ENCODE results near the gene HARBI1.

The HARBI1 gene

DNA sequence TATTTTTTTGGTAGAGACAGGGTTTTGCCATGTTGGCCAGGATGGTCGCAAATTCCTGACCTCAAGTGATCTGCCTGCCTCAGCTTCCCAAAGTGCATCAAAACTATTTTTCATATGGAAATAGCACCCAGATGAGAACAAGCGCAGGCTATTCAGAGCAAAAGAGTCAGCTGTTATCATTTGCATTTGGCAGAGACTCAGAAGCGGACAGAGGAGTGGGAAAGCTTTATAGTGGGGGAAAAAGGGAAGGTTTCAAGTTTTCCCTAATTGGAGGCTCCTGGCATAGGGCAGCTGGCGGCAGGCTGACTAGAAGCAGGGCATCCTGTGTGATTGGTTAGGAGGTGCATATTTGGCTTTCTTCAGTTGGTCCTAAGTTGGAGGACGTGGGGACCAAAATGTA, 20.5 kb upstream of the HARBI1 start:
- Histone ChIP-seq H3K9ac (no peak overlapping the region), H3K27me3 (ENCODE audit: control insufficient read depth, insufficient read depth, low read length) (no peaks in the 10 kb centered on the region), H3K4me3 (ENCODE audit: low read depth, low read length) (no peak overlapping the region), H3K27ac (no peak overlapping the region), H3K79me2 (peaks cover 8% of the 10 kb centered on the region), H3K9me3 (ENCODE audit: control insufficient read depth, low read length) (no peaks in the 10 kb centered on the region), H3K36me3 (ENCODE audit: control insufficient read depth, insufficient read depth, low read length) (no peaks in the 10 kb centered on the region), H3K4me1 (no peaks in the 10 kb centered on the region), H2AFZ (no peak overlapping the region), H3K4me2 (ENCODE audit: low read length) (no peak overlapping the region)
- TF ChIP-seq, protein P1, sequence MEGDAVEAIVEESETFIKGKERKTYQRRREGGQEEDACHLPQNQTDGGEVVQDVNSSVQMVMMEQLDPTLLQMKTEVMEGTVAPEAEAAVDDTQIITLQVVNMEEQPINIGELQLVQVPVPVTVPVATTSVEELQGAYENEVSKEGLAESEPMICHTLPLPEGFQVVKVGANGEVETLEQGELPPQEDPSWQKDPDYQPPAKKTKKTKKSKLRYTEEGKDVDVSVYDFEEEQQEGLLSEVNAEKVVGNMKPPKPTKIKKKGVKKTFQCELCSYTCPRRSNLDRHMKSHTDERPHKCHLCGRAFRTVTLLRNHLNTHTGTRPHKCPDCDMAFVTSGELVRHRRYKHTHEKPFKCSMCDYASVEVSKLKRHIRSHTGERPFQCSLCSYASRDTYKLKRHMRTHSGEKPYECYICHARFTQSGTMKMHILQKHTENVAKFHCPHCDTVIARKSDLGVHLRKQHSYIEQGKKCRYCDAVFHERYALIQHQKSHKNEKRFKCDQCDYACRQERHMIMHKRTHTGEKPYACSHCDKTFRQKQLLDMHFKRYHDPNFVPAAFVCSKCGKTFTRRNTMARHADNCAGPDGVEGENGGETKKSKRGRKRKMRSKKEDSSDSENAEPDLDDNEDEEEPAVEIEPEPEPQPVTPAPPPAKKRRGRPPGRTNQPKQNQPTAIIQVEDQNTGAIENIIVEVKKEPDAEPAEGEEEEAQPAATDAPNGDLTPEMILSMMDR (IDR thresholded peaks at IDR 0.05), result no peak

DNA sequence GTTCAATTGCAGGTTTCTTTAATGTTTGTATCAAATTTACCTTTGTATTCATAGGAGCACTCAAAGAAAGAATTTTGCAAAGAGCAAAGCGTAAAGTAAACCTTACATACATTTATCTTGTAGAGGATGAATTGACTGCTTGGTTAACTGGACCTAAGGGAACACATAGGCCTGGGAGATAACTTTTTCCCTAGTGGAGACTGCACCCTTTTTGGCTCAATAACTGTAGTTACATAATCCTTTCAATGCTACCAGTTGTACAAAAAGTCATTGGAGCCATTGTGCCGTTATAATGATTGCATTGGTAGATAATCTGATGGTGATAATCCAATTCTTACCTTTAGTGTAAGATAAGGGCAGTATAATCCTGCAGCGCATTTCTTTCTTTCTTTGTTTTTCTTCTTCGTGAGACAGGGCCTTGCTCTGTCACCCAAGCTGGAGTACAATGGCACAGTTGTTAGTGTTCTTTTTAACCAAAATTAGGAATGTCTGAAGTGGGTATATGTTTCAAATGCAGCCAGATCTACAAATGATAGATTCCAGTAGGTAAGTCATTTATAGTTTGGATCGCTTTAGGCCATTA, 18.6 kb upstream of the HARBI1 start:
- peaks cover 8% of the 10 kb centered on the region for H3K79me2 ChIP-seq

DNA sequence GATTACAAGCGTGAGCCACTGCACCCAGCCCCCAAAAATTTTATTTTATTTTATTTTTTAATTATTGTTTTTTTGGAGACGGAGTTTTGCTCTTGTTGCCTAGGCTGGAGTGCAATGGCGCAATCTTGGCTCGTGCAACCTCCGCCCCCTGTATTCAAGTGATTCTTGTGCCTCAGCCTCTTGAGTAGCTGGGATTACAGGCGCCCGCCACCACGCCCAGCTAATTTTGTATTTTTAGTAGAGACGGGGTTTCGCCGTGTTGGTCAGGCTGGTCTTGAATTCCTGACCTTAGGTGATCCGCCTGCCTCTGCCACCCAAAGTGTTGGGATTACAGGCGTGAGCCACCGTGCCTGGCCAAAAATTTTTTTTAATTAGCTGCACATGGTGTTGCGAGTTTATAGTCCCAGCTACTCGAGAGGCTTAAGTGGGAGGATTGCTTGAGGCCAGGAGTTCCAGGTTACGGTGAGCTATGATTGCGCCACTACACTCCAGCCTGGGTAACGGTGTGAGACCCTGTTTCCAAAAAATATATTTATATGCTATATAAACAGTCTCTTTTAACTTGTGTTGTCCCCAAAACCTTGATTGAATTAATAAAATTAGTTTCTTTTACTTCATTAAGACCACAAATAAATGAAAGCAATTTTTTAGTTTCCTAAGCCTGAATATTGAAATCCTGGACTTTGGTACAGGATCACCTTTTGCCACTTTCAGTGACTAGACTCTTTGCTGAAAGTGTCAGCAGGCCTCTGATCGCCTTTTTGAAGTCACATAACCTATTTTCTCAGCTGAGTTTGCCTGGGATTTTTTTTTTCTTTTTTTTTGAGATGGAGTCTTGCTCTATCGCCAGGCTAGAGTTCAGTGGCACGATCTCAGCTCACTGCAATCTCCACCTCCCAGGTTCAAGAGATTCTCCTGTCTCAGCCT, 16.5 kb upstream of the HARBI1 start:
- Histone ChIP-seq H3K4me1 (no peaks in the 10 kb centered on the region), H3K27me3 (ENCODE audit: control insufficient read depth, insufficient read depth, low read length) (no peaks in the 10 kb centered on the region), H3K4me2 (ENCODE audit: low read length) (no peak overlapping the region), H3K9ac (no peak overlapping the region), H3K36me3 (ENCODE audit: control insufficient read depth, insufficient read depth, low read length) (no peaks in the 10 kb centered on the region), H3K27ac (no peak overlapping the region), H3K79me2 (peaks cover 6% of the 10 kb centered on the region), H3K4me3 (ENCODE audit: low read depth, low read length) (no peak overlapping the region), H3K9me3 (ENCODE audit: control insufficient read depth, low read length) (no peaks in the 10 kb centered on the region), H2AFZ (no peak overlapping the region)
- TF ChIP-seq, protein P1 (IDR thresholded peaks at IDR 0.05), result no peak

More for the DNA sequence above, 18.6 kb upstream of the HARBI1 start:
- no peak overlapping the region for H3K4me2 ChIP-seq (ENCODE audit: low read length)
- no peaks in the 10 kb centered on the region for H3K36me3 ChIP-seq (ENCODE audit: control insufficient read depth, insufficient read depth, low read length)
- no peaks in the 10 kb centered on the region for H3K9me3 ChIP-seq (ENCODE audit: control insufficient read depth, low read length)
- no peaks in the 10 kb centered on the region for H3K27me3 ChIP-seq (ENCODE audit: control insufficient read depth, insufficient read depth, low read length)
- no peaks in the 10 kb centered on the region for H3K4me1 ChIP-seq
- no peak overlapping the region for H3K27ac ChIP-seq
- H2AFZ ChIP-seq, result no peak overlapping the region
- H3K9ac ChIP-seq, result no peak overlapping the region
- no peak overlapping the region for H3K4me3 ChIP-seq (ENCODE audit: low read depth, low read length)
- TF ChIP-seq, protein P1 (IDR thresholded peaks at IDR 0.05), result no peak

DNA sequence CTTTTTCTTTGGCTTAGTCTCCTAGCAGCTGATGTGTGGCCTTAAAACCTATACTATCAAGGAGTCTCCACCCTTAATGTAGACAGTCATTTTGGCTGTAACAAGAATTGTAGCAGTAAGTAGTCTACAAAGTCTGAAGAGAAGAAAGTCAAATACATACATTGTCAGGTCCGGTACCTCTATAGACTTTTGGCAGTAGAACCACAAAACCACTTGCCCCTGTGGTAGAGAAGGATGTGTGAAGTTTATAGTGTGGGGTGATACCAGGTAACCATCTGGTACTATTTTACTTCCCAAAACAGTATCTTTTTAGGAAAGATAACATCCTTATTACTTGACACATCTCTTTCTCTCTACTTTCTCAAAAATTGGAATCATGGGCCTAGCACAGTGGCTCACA, 15.5 kb upstream of the HARBI1 start:
- Histone ChIP-seq H3K79me2 (peaks cover 4% of the 10 kb centered on the region), H3K9me3 (ENCODE audit: control insufficient read depth, low read length) (no peaks in the 10 kb centered on the region), H3K27ac (no peak overlapping the region), H3K4me1 (no peaks in the 10 kb centered on the region), H3K9ac (no peak overlapping the region), H3K36me3 (ENCODE audit: control insufficient read depth, insufficient read depth, low read length) (no peaks in the 10 kb centered on the region), H3K4me3 (ENCODE audit: low read depth, low read length) (no peak overlapping the region), H3K4me2 (ENCODE audit: low read length) (no peak overlapping the region), H2AFZ (no peak overlapping the region), H3K27me3 (ENCODE audit: control insufficient read depth, insufficient read depth, low read length) (no peaks in the 10 kb centered on the region)
- TF ChIP-seq, protein P1 (IDR thresholded peaks at IDR 0.05), result no peak

All from parathyroid adenoma (tissue), 2 donors.